HepG2 (cell line): ENCODE results near the gene NFE2L3. TPM values are rescaled to one million over a fixed set of nuclear protein-coding genes. Genes with fewer than 3 reads are reported as not detected.
A peak's percentile ranks its signal among the peaks of the same experiment; 100 is the strongest.

ENCODE experiments used
- ETV6 ChIP-seq: sonication (generic); formaldehyde crosslinking; conservative IDR thresholded peaks from 2 replicates; pipeline ENCODE4 v1.4.0; 2020; ENCODE audit warnings: missing genetic modification reagents
- HDAC1 ChIP-seq: sonication (generic); formaldehyde crosslinking; IDR thresholded peaks from 2 replicates; pipeline ENCODE4 v1.5.1; 2020; ENCODE audit warnings: mild to moderate bottlenecking, missing genetic modification reagents
- KAT8 ChIP-seq: IDR thresholded peaks from 2 replicates; pipeline ENCODE4 v1.6.1; 2016; ENCODE audit warnings: missing genetic modification reagents, missing compliant biosample characterization
- MAF1 ChIP-seq: sonication (generic); formaldehyde crosslinking; IDR thresholded peaks from 2 replicates; pipeline ENCODE4 v1.5.0; 2020; ENCODE audit warnings: missing genetic modification reagents, borderline replicate concordance
- MEIS2 ChIP-seq: sonication (generic); formaldehyde crosslinking; IDR thresholded peaks from 2 replicates; pipeline ENCODE4 v1.9.0; 2021; ENCODE audit warnings: mild to moderate bottlenecking, missing genetic modification reagents
- PHF5A ChIP-seq: IDR thresholded peaks from one replicate; pipeline ENCODE4 v1.6.1; 2018; ENCODE audit warnings: low read depth, missing genetic modification reagents; ENCODE audit not compliant: unreplicated experiment
- RFX1 ChIP-seq: fragments of 450-650 bp; IDR thresholded peaks from 2 replicates; pipeline ENCODE4 v1.6.1; 2017
- SIN3B ChIP-seq: fragments of 150-350 bp; IDR thresholded peaks from 2 replicates; pipeline ENCODE4 v1.6.1; 2014; ENCODE audit warnings: low read length
- TARDBP ChIP-seq: sonication (generic); formaldehyde crosslinking; IDR thresholded peaks from 2 replicates; pipeline ENCODE4 v1.8.0; 2022; ENCODE audit warnings: mild to moderate bottlenecking, missing genetic modification reagents
- TBL1XR1 ChIP-seq: fragments of 150-350 bp; IDR thresholded peaks from 2 replicates; pipeline ENCODE4 v1.6.1; 2014; ENCODE audit warnings: borderline replicate concordance, low read length; ENCODE audit not compliant: partially characterized antibody
- ZNF136 ChIP-seq: sonication (generic); formaldehyde crosslinking; IDR thresholded peaks from 2 replicates; pipeline ENCODE4 v1.8.1; 2022; ENCODE audit warnings: low read depth, mild to moderate bottlenecking, moderate library complexity, missing genetic modification reagents
- ZNF20 ChIP-seq: sonication (generic); formaldehyde crosslinking; IDR thresholded peaks from 2 replicates; pipeline ENCODE4 v1.4.0; 2020; ENCODE audit warnings: mild to moderate bottlenecking, moderate library complexity, missing genetic modification reagents
- ZNF331 ChIP-seq: sonication (generic); formaldehyde crosslinking; IDR thresholded peaks from 2 replicates; pipeline ENCODE4 v1.4.0; 2020; ENCODE audit warnings: missing genetic modification reagents
- ZNF451 ChIP-seq: sonication (generic); formaldehyde crosslinking; IDR thresholded peaks from 2 replicates; pipeline ENCODE4 v1.5.0; 2020; ENCODE audit warnings: mild to moderate bottlenecking, missing genetic modification reagents
- ZNF703 ChIP-seq: sonication (generic); formaldehyde crosslinking; IDR thresholded peaks from 2 replicates; pipeline ENCODE4 v1.5.1; 2020; ENCODE audit warnings: missing genetic modification reagents, mild to moderate bottlenecking, moderate library complexity, borderline replicate concordance
- ZNF773 ChIP-seq: sonication (generic); formaldehyde crosslinking; IDR thresholded peaks from 2 replicates; pipeline ENCODE4 v1.4.0; 2020; ENCODE audit warnings: missing genetic modification reagents, borderline replicate concordance
- ZSCAN29 ChIP-seq: sonication (generic); formaldehyde crosslinking; conservative IDR thresholded peaks from 2 replicates; pipeline ENCODE4 v1.4.0; 2020; ENCODE audit warnings: mild to moderate bottlenecking, missing genetic modification reagents
- polyA plus RNA-seq, 8 experiments: library from polyadenylated mRNA; depleted of rRNA in 3 of 8; stranded (reverse) in 7 of 8; unstranded in 1 of 8; fragments of >200 nt; fragmentation: Illumina TruSeq in 4 of 8; extraction: Trizol in 4 of 8; gene quantifications; 2 replicates each; pipeline versions ENCODE4 v1.2.1 to v1.2.3, GENCODE V29; 2011 to 2016; ENCODE audit warnings: low read depth in 4 of 8, missing spikeins in 1 of 8, mixed read lengths in 1 of 8; ENCODE audit not compliant: insufficient read depth in 1 of 8
- total RNA-seq, 5 experiments: library from RNA; depleted of rRNA; stranded (reverse); fragments of >200 nt; fragmentation: Illumina TruSeq; extraction: Trizol; gene quantifications; 2 replicates each; pipeline ENCODE4 v1.2.3, GENCODE V29; 2016; ENCODE audit warnings: low read depth in 1 of 5
- TF ChIP-seq, protein P1 (sequence below): sonication (generic); formaldehyde crosslinking; IDR thresholded peaks from 2 replicates; pipeline ENCODE4 v1.8.1; 2023; ENCODE audit warnings: missing genetic modification reagents, inconsistent platforms, borderline replicate concordance
- TF ChIP-seq, protein P2 (sequence below): sonication (generic); formaldehyde crosslinking; IDR thresholded peaks from 2 replicates; pipeline ENCODE4 v1.8.0; 2022; ENCODE audit warnings: missing genetic modification reagents, low read depth, mild to moderate bottlenecking, borderline replicate concordance
- TF ChIP-seq, protein P3 (sequence below): sonication (generic); formaldehyde crosslinking; IDR thresholded peaks from 2 replicates; pipeline ENCODE4 v1.8.1; 2022; ENCODE audit warnings: mild to moderate bottlenecking, missing genetic modification reagents
- TF ChIP-seq, protein P4 (sequence below): sonication (generic); formaldehyde crosslinking; IDR thresholded peaks from 2 replicates; pipeline ENCODE4 v1.4.0; 2020; ENCODE audit warnings: low read depth, mild to moderate bottlenecking, missing genetic modification reagents
- TF ChIP-seq, protein P5 (sequence below): sonication (generic); formaldehyde crosslinking; conservative IDR thresholded peaks from 2 replicates; pipeline ENCODE4 v1.4.0; 2020; ENCODE audit warnings: mild to moderate bottlenecking, missing genetic modification reagents, moderate library complexity

The NFE2L3 gene
- total and polyA plus RNA-seq, 2 of the 13 experiments (the other 11 are each of a cell fraction or from before 2014, with no cell fraction given), result 11.4 to 19.4 TPM

DNA sequence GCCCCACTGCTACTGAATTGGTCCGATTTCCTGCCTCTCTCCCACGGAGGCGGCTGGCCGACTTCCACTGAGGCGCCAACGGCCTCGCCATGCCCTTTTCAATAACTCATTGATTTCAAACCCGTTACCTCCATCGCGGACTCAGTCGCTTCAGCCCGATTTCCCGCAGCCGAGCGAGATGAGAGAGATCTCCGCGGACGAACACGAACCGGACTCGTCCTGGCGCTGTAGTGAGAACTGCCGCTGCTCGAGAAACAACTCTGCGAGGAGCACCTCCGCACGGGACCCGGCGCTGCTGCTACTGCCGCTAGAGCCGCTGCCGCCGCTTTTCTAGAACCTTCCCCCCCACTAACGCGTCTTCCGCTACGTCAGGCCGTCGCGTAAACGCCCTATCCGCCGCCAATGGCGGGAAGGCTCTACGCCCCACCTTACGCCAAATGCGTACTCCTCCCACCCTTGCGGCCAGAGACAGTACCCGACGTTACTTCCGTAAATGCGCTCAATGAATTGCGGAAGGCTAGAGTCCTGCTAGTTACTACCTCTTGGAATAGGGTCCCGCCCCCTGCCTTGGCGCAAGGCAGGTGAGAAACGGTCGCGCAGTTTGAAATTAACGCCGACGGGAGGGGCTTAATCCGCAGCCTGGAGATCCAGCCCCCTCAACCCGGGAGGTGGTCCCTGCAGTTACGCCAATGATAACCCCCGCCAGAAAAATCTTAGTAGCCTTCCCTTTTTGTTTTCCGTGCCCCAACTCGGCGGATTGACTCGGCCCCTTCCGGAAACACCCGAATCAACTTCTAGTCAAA is 48.6 kb downstream of the NFE2L3 start, which contains the start of gene HNRNPA2B1 (continued):
- TF ChIP-seq PHF5A (CRISPR knock-in tag) (no peak), MEIS2 (CRISPR knock-in tag) (peak; percentile 50; the same call in 1 of the 2 replicates), TARDBP (peak; percentile 54), ETV6 (no peak; the same call in 1 of the 2 replicates), HDAC1 (CRISPR knock-in tag) (peak; percentile 85), SIN3B (no peak), KAT8 (CRISPR knock-in tag) (peak; percentile 62), RFX1 (no peak), ZNF451 (CRISPR knock-in tag) (peak; percentile 59; the same call in 1 of the 2 replicates), ZNF331 (CRISPR knock-in tag) (peak; percentile 64; the same call in 1 of the 2 replicates), ZNF136 (0 out of 2 replicates have a peak, but pooled peaks have one; percentile 59), ZSCAN29 (CRISPR knock-in tag) (no peak), MAF1 (CRISPR knock-in tag) (no peak), ZNF20 (CRISPR knock-in tag) (no peak), ZNF703 (CRISPR knock-in tag) (peak; percentile 54; the same call in 1 of the 2 replicates), ZNF773 (CRISPR knock-in tag) (peak; percentile 93; the same call in 1 of the 2 replicates), TBL1XR1 (peak; percentile 66)
- TF ChIP-seq, protein P1, sequence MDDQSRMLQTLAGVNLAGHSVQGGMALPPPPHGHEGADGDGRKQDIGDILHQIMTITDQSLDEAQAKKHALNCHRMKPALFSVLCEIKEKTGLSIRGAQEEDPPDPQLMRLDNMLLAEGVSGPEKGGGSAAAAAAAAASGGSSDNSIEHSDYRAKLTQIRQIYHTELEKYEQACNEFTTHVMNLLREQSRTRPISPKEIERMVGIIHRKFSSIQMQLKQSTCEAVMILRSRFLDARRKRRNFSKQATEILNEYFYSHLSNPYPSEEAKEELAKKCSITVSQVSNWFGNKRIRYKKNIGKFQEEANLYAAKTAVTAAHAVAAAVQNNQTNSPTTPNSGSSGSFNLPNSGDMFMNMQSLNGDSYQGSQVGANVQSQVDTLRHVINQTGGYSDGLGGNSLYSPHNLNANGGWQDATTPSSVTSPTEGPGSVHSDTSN (CRISPR knock-in tag), result peak; percentile 28; the same call in 1 of the 2 replicates
- TF ChIP-seq, protein P2, sequence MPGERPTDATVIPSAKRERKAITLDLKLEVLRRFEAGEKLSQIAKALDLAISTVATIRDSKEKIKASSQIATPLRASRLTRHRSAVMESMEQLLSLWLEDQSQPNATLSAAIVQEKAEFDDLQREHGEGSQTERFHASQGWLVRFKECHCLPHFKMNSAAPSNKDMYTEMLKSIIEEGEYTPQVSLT, result no peak
- TF ChIP-seq, protein P3, sequence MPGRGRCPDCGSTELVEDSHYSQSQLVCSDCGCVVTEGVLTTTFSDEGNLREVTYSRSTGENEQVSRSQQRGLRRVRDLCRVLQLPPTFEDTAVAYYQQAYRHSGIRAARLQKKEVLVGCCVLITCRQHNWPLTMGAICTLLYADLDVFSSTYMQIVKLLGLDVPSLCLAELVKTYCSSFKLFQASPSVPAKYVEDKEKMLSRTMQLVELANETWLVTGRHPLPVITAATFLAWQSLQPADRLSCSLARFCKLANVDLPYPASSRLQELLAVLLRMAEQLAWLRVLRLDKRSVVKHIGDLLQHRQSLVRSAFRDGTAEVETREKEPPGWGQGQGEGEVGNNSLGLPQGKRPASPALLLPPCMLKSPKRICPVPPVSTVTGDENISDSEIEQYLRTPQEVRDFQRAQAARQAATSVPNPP, result no peak; the same call in 1 of the 2 replicates
- TF ChIP-seq, protein P4, sequence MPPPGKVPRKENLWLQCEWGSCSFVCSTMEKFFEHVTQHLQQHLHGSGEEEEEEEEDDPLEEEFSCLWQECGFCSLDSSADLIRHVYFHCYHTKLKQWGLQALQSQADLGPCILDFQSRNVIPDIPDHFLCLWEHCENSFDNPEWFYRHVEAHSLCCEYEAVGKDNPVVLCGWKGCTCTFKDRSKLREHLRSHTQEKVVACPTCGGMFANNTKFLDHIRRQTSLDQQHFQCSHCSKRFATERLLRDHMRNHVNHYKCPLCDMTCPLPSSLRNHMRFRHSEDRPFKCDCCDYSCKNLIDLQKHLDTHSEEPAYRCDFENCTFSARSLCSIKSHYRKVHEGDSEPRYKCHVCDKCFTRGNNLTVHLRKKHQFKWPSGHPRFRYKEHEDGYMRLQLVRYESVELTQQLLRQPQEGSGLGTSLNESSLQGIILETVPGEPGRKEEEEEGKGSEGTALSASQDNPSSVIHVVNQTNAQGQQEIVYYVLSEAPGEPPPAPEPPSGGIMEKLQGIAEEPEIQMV (CRISPR knock-in tag), result 0 out of 2 replicates have a peak, but pooled peaks have one; percentile 10
- TF ChIP-seq, protein P5, sequence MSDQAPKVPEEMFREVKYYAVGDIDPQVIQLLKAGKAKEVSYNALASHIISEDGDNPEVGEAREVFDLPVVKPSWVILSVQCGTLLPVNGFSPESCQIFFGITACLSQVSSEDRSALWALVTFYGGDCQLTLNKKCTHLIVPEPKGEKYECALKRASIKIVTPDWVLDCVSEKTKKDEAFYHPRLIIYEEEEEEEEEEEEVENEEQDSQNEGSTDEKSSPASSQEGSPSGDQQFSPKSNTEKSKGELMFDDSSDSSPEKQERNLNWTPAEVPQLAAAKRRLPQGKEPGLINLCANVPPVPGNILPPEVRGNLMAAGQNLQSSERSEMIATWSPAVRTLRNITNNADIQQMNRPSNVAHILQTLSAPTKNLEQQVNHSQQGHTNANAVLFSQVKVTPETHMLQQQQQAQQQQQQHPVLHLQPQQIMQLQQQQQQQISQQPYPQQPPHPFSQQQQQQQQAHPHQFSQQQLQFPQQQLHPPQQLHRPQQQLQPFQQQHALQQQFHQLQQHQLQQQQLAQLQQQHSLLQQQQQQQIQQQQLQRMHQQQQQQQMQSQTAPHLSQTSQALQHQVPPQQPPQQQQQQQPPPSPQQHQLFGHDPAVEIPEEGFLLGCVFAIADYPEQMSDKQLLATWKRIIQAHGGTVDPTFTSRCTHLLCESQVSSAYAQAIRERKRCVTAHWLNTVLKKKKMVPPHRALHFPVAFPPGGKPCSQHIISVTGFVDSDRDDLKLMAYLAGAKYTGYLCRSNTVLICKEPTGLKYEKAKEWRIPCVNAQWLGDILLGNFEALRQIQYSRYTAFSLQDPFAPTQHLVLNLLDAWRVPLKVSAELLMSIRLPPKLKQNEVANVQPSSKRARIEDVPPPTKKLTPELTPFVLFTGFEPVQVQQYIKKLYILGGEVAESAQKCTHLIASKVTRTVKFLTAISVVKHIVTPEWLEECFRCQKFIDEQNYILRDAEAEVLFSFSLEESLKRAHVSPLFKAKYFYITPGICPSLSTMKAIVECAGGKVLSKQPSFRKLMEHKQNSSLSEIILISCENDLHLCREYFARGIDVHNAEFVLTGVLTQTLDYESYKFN (CRISPR knock-in tag), result no peak; the same call in 1 of the 2 replicates
